HepG2 (cell line): ENCODE data around the gene KRTAP19-1. TPM values are rescaled to one million over a fixed set of nuclear protein-coding genes. Genes with fewer than 3 reads are reported as not detected.

Experiments used
- ATAC-seq: fragments of 200-7000 bp; cut with Tn5 transposase; 3 replicates; pipeline ENCODE4 v1.9.1; 2020; ENCODE audit warnings: mild to moderate bottlenecking, moderate library complexity
- BruUV-seq: library from RNA; stranded (reverse); fragments of 400-500 nt; replicated peaks from 2 replicates; lab custom pipeline; 2021; lab: Mats Ljungman, UMichigan
- CTCF ChIA-PET: fragments of 300-600 bp; formaldehyde crosslinking; extraction: SDS; loops from one replicate; lab custom pipeline; 2021; ENCODE audit warnings: low total read pairs, inconsistent platforms, low intra/inter-chr PET ratio; lab: Yijun Ruan, JAX
- POLR2A ChIA-PET: fragments of 350-600 bp; sonication (Branson Sonifier 250); formaldehyde crosslinking; loops from one replicate; lab custom pipeline; 2020; ENCODE audit warnings: antibody characterized with exemption, inconsistent platforms; lab: Yijun Ruan, JAX
- DNase-seq: peaks from one replicate; pipeline ENCODE4 v3.0.0-alpha.2; 2015; ENCODE audit warnings: low spot score
- FAIRE-seq: peaks from 3 replicates; lab custom pipeline; 2011; peaks lifted over from hg19 to GRCh38; lab: Jason Lieb, UNC
- H2AFZ ChIP-seq: one replicate; pipeline ENCODE4 v1.6.1; 2011; ENCODE audit warnings: low read length, inconsistent platforms
- H3K27ac ChIP-seq: fragments of 300-600 bp; 3 replicates; pipeline ENCODE4 v1.8.0; 2011; ENCODE audit warnings: mixed run types, mild to moderate bottlenecking, mixed read lengths, low read length, inconsistent platforms; ENCODE audit not compliant: insufficient read depth; ENCODE audit errors: extremely low read length
- H3K27me3 ChIP-seq, 2 experiments: fragments of 200-600 bp in 1 of 2; 2 replicates in 1 of 2; 3 replicates in 1 of 2; pipeline versions ENCODE4 v1.6.0 to v1.8.0; 2011; ENCODE audit warnings: low read length in 2 of 2, mild to moderate bottlenecking in 2 of 2, moderate library complexity in 2 of 2, inconsistent platforms in 1 of 2; ENCODE audit not compliant: insufficient read depth in 2 of 2, control insufficient read depth in 1 of 2
- H3K36me3 ChIP-seq, 2 experiments: fragments of 200-600 bp in 1 of 2; replicated peaks in 1 of 2; 2 replicates in 1 of 2; 3 replicates in 1 of 2; pipeline versions ENCODE4 v1.5.1 to v1.8.0; 2011; ENCODE audit warnings: low read length in 2 of 2, inconsistent platforms in 1 of 2; ENCODE audit not compliant: insufficient read depth in 2 of 2, control insufficient read depth in 1 of 2
- H3K4me1 ChIP-seq: 2 replicates; pipeline ENCODE4 v1.5.1; 2012; ENCODE audit warnings: low read length, inconsistent platforms; ENCODE audit not compliant: insufficient read depth
- H3K4me2 ChIP-seq: 2 replicates; pipeline ENCODE4 v1.6.0; 2011; ENCODE audit warnings: low read depth, low read length, inconsistent platforms
- H3K4me3 ChIP-seq, 3 experiments: fragments of 200-600 bp in 1 of 3; sonication (generic), shearing (Covaris generic) in 1 of 3; replicated peaks in 1 of 3; 2 replicates each; pipeline ENCODE4 v1.5.1; 2011 to 2016; ENCODE audit warnings: low read length in 3 of 3, inconsistent platforms in 2 of 3, low read depth in 2 of 3, mild to moderate bottlenecking in 2 of 3, control low read depth in 1 of 3, mixed read lengths in 1 of 3; ENCODE audit not compliant: insufficient read depth in 1 of 3
- H3K79me2 ChIP-seq: one replicate; pipeline ENCODE4 v1.6.1; 2011; ENCODE audit warnings: low read length, inconsistent platforms; ENCODE audit not compliant: insufficient read depth
- H3K9ac ChIP-seq: 2 replicates; pipeline ENCODE4 v1.6.0; 2011; ENCODE audit warnings: mild to moderate bottlenecking, low read depth, low read length, inconsistent platforms; ENCODE audit not compliant: insufficient read depth
- H3K9me3 ChIP-seq: 2 replicates; pipeline ENCODE4 v1.5.1; 2012; ENCODE audit warnings: mild to moderate bottlenecking, low read length
- H4K20me1 ChIP-seq: 2 replicates; pipeline ENCODE4 v1.6.0; 2011; ENCODE audit warnings: inconsistent platforms, mild to moderate bottlenecking, low read length, moderate library complexity; ENCODE audit not compliant: insufficient read depth
- CEBPB ChIP-seq: IDR thresholded peaks from 2 replicates; pipeline ENCODE4 v1.6.1; 2011; ENCODE audit warnings: low read depth, low read length, improper control_type of control experiment, borderline replicate concordance
- EED ChIP-seq: sonication (generic); formaldehyde crosslinking; IDR thresholded peaks from 2 replicates; pipeline ENCODE4 v1.5.0; 2020; ENCODE audit warnings: mild to moderate bottlenecking, missing genetic modification reagents
- FIP1L1 ChIP-seq: fragments of 200-400 bp; formaldehyde crosslinking; IDR thresholded peaks from 2 replicates; pipeline ENCODE4 v1.6.1; 2018; ENCODE audit warnings: low read depth, mild to moderate bottlenecking, low read length, moderate library complexity, borderline replicate concordance; ENCODE audit not compliant: insufficient read depth
- HOMEZ ChIP-seq: IDR thresholded peaks from 2 replicates; pipeline ENCODE4 v1.6.1; 2016; ENCODE audit warnings: low read depth
- KAT8 ChIP-seq: IDR thresholded peaks from 2 replicates; pipeline ENCODE4 v1.6.1; 2016; ENCODE audit warnings: missing genetic modification reagents, missing compliant biosample characterization
- REPIN1 ChIP-seq: sonication (generic); formaldehyde crosslinking; IDR thresholded peaks from 2 replicates; pipeline ENCODE4 v1.8.0; 2022; ENCODE audit warnings: missing genetic modification reagents, low read depth, mild to moderate bottlenecking, borderline replicate concordance
- SALL2 ChIP-seq: sonication (generic); formaldehyde crosslinking; IDR thresholded peaks from 2 replicates; pipeline ENCODE4 v1.8.1; 2023; ENCODE audit warnings: mild to moderate bottlenecking, missing genetic modification reagents, inconsistent platforms
- SIN3B ChIP-seq: fragments of 150-350 bp; IDR thresholded peaks from 2 replicates; pipeline ENCODE4 v1.6.1; 2014; ENCODE audit warnings: low read length
- THAP7 ChIP-seq: sonication (generic); formaldehyde crosslinking; IDR thresholded peaks from 2 replicates; pipeline ENCODE4 v1.8.1; 2023; ENCODE audit warnings: mild to moderate bottlenecking, missing genetic modification reagents
- ZFP36L2 ChIP-seq: sonication (generic); formaldehyde crosslinking; IDR thresholded peaks from 2 replicates; pipeline ENCODE4 v1.4.0; 2020; ENCODE audit warnings: missing genetic modification reagents
- ZNF333 ChIP-seq: sonication (generic); formaldehyde crosslinking; IDR thresholded peaks from 2 replicates; pipeline ENCODE4 v1.4.0; 2020; ENCODE audit warnings: mild to moderate bottlenecking, missing genetic modification reagents, borderline replicate concordance
- WGBS: methylation state at CpG from one replicate; pipeline ENCODE4 v1.1.6; 2017; ENCODE audit warnings: low lambda C conversion rate; 5-methylcytosine and 5-hydroxymethylcytosine counted together
- in situ Hi-C: cut with HindIII; loops from 2 replicates; pipeline ENCODE4 v1.10.0; 2017; ENCODE audit warnings: low pct_unique_long_range_greater_than_20kb; ENCODE audit not compliant: extremely low pct_ligation_motif_present
- intact Hi-C: fragments of 100-400 bp; cut with micrococcal nuclease; formaldehyde crosslinking; loops from one replicate; pipeline ENCODE4 v1.10.0; 2022; ENCODE audit not compliant: unreplicated experiment
- polyA plus RNA-seq, 8 experiments: library from polyadenylated mRNA; depleted of rRNA in 3 of 8; stranded (reverse) in 7 of 8; unstranded in 1 of 8; fragments of >200 nt; fragmentation: Illumina TruSeq in 4 of 8; extraction: Trizol in 4 of 8; gene quantifications; 2 replicates each; pipeline versions ENCODE4 v1.2.1 to v1.2.3, GENCODE V29; 2011 to 2016; ENCODE audit warnings: low read depth in 4 of 8, missing spikeins in 1 of 8, mixed read lengths in 1 of 8; ENCODE audit not compliant: insufficient read depth in 1 of 8
- total RNA-seq, 5 experiments: library from RNA; depleted of rRNA; stranded (reverse); fragments of >200 nt; fragmentation: Illumina TruSeq; extraction: Trizol; gene quantifications; 2 replicates each; pipeline ENCODE4 v1.2.3, GENCODE V29; 2016; ENCODE audit warnings: low read depth in 1 of 5

The KRTAP19-1 gene
- total and polyA plus RNA-seq, 2 of the 13 experiments (the other 11 are each of a cell fraction or from before 2014, with no cell fraction given): not detected

- H2AFZ ChIP-seq: no peak within 1 kb of the TSS
- ChIA-PET POLR2A (no interaction called here), CTCF (no interaction called here)
- no peaks in the 10 kb centered on the region for H4K20me1 ChIP-seq
- H3K4me1 ChIP-seq: no peaks in the 10 kb centered on the region
- FAIRE-seq (no peak), ATAC-seq (no peak), DNase-seq (no peak)
- intact Hi-C loops: no loop called here
- no peaks in the 10 kb centered on the region for H3K36me3 ChIP-seq
- H3K4me2 ChIP-seq: no peak within 1 kb of the TSS
- no peak within 1 kb of the TSS for H3K27ac ChIP-seq
- BruUV-seq: no TSS peak
- no peak within 1 kb of the TSS for H3K9ac ChIP-seq
- H3K79me2 ChIP-seq: no peaks in the 10 kb centered on the region
- TF ChIP-seq FIP1L1 (no peak), ZFP36L2 (no peak), CEBPB (peak; percentile 22; the same call in 1 of the 2 replicates)
- TF ChIP-seq, all 625 proteins: peak for 1
- H3K9me3 ChIP-seq: peaks cover 74% of the 10 kb centered on the region
- in situ Hi-C loops: no loop called here
- 24% methylated on average over 2 of the region's 2 CpGs for WGBS
- H3K4me3 ChIP-seq: no peak within 1 kb of the TSS
- H3K27me3 ChIP-seq: no peaks in the 10 kb centered on the region
These were observed 11.8 kb upstream of the KRTAP19-1 start, which contains the start of gene KRTAP19-3 for GRCh38 chr21:30491963-30492428. Gene KRTAP19-3 (minus strand): TSS chr21:30492013. CDS start chr21:30491957, 56 bp downstream.

GRCh38 chr21:30487336-30487735, 7.2 kb upstream of the KRTAP19-1 start, which contains the start of gene KRTAP19-2:
Gene KRTAP19-2 (minus strand): TSS chr21:30487436. CDS start chr21:30487348, 88 bp downstream.
- no TSS peak for BruUV-seq
- Histone ChIP-seq H2AFZ (no peak within 1 kb of the TSS), H3K9ac (no peak within 1 kb of the TSS), H3K9me3 (peaks cover 88% of the 10 kb centered on the region), H3K4me2 (no peak within 1 kb of the TSS), H3K36me3 (no peaks in the 10 kb centered on the region), H3K4me1 (no peaks in the 10 kb centered on the region), H3K27me3 (no peaks in the 10 kb centered on the region), H3K27ac (no peak within 1 kb of the TSS), H3K4me3 (no peak within 1 kb of the TSS), H3K79me2 (no peaks in the 10 kb centered on the region), H4K20me1 (no peaks in the 10 kb centered on the region)
- ATAC-seq (no peak), DNase-seq (no peak), FAIRE-seq (no peak)
- WGBS: 0% methylated on average over 2 of the region's 2 CpGs
- TF ChIP-seq REPIN1 (no peak), ZNF333 (CRISPR knock-in tag) (no peak), SIN3B (no peak), EED (no peak), SALL2 (CRISPR knock-in tag) (no peak), KAT8 (CRISPR knock-in tag) (no peak), HOMEZ (CRISPR knock-in tag) (no peak), THAP7 (CRISPR knock-in tag) (no peak)
- intact Hi-C loops (no loop called here), in situ Hi-C loops (no loop called here)
- POLR2A ChIA-PET: no interaction called here
- CTCF ChIA-PET: no interaction called here
